MM.1S (cell line): ENCODE data around the gene GFPT2.

Experiments used
- DNase-seq: peaks from one replicate; pipeline ENCODE4 v3.0.0-alpha.2; 2015
- H2AFZ ChIP-seq: fragments of 300-600 bp; sonication (generic); 2 replicates; pipeline ENCODE4 v1.6.0; 2016; ENCODE audit warnings: antibody characterized with exemption, low read length
- H3F3A ChIP-seq: fragments of 300-600 bp; sonication (generic); 2 replicates; pipeline ENCODE4 v1.6.1; 2016; ENCODE audit warnings: mild to moderate bottlenecking, antibody characterized with exemption, low read length, moderate library complexity, mixed read lengths; ENCODE audit not compliant: insufficient read depth
- H3K27ac ChIP-seq: fragments of 300-600 bp; sonication (generic); 2 replicates; pipeline ENCODE4 v1.5.1; 2016; ENCODE audit warnings: mild to moderate bottlenecking, low read length
- H3K27me3 ChIP-seq: fragments of 300-600 bp; sonication (generic); replicated peaks from 2 replicates; pipeline ENCODE4 v1.6.0; 2016; ENCODE audit warnings: low read length; ENCODE audit not compliant: insufficient read depth
- H3K36me3 ChIP-seq: fragments of 300-600 bp; sonication (generic); replicated peaks from 2 replicates; pipeline ENCODE4 v1.6.1; 2016; ENCODE audit warnings: mild to moderate bottlenecking, low read length, mixed read lengths; ENCODE audit not compliant: insufficient read depth
- H3K4me1 ChIP-seq: fragments of 300-600 bp; sonication (generic); 2 replicates; pipeline ENCODE4 v1.6.1; 2016; ENCODE audit warnings: low read length, mixed read lengths
- H3K4me2 ChIP-seq: fragments of 300-600 bp; sonication (generic); 2 replicates; pipeline ENCODE4 v1.6.0; 2016; ENCODE audit warnings: low read depth, low read length
- H3K4me3 ChIP-seq: fragments of 300-600 bp; sonication (generic); 2 replicates; pipeline ENCODE4 v1.5.1; 2016; ENCODE audit warnings: low read length, mixed read lengths
- H3K79me2 ChIP-seq: fragments of 300-600 bp; sonication (generic); 2 replicates; pipeline ENCODE4 v1.6.1; 2016; ENCODE audit warnings: mixed run types, low read length, mixed read lengths
- H3K9ac ChIP-seq: fragments of 300-600 bp; sonication (generic); 2 replicates; pipeline ENCODE4 v1.6.1; 2016; ENCODE audit warnings: low read length, mixed read lengths
- H3K9me2 ChIP-seq: fragments of 300-600 bp; sonication (generic); replicated peaks from 2 replicates; pipeline ENCODE4 v1.6.1; 2016; ENCODE audit warnings: mild to moderate bottlenecking, low read length, mixed read lengths; ENCODE audit not compliant: insufficient read depth
- H3K9me3 ChIP-seq: fragments of 300-600 bp; sonication (generic); replicated peaks from 2 replicates; pipeline ENCODE4 v1.6.1; 2016; ENCODE audit warnings: mild to moderate bottlenecking, low read length, mixed read lengths; ENCODE audit not compliant: insufficient read depth
- H4K20me1 ChIP-seq: fragments of 300-600 bp; sonication (generic); 2 replicates; pipeline ENCODE4 v1.6.1; 2016; ENCODE audit warnings: mild to moderate bottlenecking, low read length, moderate library complexity, mixed read lengths; ENCODE audit not compliant: insufficient read depth
- EZH2 ChIP-seq: fragments of 300-600 bp; sonication (generic); optimal IDR thresholded peaks from 2 replicates; pipeline ENCODE3; 2017; ENCODE audit warnings: low read depth, mild to moderate bottlenecking, antibody characterized with exemption, low read length, mixed read lengths
- EZH2phosphoT487 ChIP-seq: fragments of 300-600 bp; sonication (generic); IDR thresholded peaks from 2 replicates; pipeline ENCODE4 v1.6.1; 2018; ENCODE audit warnings: antibody characterized with exemption, low read length
- TF ChIP-seq, protein P1 (sequence below): fragments of 300-600 bp; sonication (generic); IDR thresholded peaks from 2 replicates; pipeline ENCODE4 v1.5.1; 2016; ENCODE audit warnings: antibody characterized with exemption, low read length, mixed read lengths

Gene GFPT2

DNA sequence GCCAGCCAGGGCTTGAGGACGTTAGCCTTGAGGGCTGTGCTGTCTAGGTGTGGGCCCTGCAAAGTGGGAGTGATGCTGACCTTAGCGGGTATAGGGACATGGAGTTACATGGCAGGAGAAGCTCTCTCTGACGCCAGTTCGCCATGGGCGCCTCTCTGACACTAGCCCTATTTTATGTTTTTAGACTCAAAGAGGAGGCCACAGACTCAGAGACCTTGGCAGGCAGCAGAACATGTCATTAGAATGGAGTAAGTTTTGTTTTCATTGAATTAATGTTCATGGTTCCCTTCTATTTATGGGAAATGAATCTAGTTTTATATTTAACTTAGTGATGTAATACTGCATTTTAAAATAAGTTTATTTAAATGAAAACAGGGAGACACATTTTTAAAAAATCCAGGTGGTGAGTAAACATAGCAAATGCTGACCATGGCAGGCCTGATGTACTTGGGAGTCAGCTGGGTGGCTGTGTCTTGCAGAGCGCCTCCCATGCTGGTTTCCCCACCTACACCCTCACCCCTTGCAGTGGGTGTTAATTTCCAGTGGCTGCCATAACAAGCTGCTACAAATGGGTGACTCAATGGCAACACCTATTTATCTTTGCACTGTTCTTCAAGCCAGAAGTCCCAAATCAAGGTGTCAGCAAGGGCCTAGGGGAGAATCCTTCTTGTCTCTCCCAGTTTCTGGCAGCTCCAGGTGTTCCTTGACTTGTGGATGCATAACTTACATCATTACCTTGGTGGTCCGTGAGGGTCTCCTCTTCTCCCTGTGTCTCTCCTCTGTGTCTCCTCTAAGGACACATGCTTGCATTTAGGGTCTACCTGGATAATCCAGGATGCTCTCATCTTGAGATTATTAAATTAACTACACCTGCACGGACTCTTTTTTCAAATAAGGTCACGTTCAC lies 25.6 kb upstream of the GFPT2 start:
- no peaks in the 10 kb centered on the region for H3F3A ChIP-seq
- H3K4me3 ChIP-seq = no peak overlapping the region
- no peaks in the 10 kb centered on the region for H3K79me2 ChIP-seq
- no peak overlapping the region for H3K27ac ChIP-seq
- H2AFZ ChIP-seq = no peak overlapping the region
- no peaks in the 10 kb centered on the region for H4K20me1 ChIP-seq
- no peaks in the 10 kb centered on the region for H3K36me3 ChIP-seq
- H3K27me3 ChIP-seq = peaks cover 74% of the 10 kb centered on the region
- no peak for DNase-seq
- no peak overlapping the region for H3K9ac ChIP-seq
- no peak overlapping the region for H3K4me2 ChIP-seq
- no peak for TF ChIP-seq EZH2phosphoT487
- TF ChIP-seq, protein P1, sequence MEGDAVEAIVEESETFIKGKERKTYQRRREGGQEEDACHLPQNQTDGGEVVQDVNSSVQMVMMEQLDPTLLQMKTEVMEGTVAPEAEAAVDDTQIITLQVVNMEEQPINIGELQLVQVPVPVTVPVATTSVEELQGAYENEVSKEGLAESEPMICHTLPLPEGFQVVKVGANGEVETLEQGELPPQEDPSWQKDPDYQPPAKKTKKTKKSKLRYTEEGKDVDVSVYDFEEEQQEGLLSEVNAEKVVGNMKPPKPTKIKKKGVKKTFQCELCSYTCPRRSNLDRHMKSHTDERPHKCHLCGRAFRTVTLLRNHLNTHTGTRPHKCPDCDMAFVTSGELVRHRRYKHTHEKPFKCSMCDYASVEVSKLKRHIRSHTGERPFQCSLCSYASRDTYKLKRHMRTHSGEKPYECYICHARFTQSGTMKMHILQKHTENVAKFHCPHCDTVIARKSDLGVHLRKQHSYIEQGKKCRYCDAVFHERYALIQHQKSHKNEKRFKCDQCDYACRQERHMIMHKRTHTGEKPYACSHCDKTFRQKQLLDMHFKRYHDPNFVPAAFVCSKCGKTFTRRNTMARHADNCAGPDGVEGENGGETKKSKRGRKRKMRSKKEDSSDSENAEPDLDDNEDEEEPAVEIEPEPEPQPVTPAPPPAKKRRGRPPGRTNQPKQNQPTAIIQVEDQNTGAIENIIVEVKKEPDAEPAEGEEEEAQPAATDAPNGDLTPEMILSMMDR = no peak
- no peak for TF ChIP-seq EZH2
- H3K9me3 ChIP-seq = no peaks in the 10 kb centered on the region
- no peaks in the 10 kb centered on the region for H3K4me1 ChIP-seq
- no peaks in the 10 kb centered on the region for H3K9me2 ChIP-seq

DNA sequence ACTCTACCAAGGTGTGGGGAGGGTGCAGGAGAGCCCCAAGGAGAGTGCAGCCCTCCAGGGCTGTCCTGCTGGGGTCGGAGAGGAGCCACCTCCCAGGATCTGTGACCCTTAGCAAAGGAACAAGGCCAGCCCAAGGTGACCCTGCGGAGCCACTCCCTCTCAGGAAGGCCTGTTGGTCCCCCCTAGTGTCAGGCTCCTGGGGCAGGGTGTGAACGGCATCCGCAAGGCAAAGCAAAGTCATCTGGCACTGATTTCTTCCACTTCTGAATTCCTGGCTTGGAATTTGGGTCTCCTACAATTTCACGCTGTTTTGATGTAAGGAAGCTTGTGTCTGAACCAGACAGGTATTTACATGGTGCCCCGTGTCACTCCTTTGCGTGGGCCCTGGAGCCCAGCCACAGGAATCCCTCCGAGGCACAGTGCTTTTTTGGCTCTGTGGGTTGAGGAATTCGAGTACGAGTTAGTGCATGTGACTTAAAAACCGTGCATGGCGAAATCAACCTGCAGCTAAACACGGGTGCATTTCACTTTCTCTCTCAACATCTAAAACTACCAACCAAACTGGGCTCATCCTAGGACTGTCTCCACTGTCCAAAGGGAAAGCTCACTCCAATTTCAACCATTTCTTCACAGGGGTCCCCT lies 24.5 kb upstream of the GFPT2 start:
- Histone ChIP-seq H3K9me2 (no peaks in the 10 kb centered on the region), H3K79me2 (no peaks in the 10 kb centered on the region), H4K20me1 (no peaks in the 10 kb centered on the region), H3K27ac (no peak overlapping the region), H3K4me1 (no peaks in the 10 kb centered on the region), H3K9ac (no peak overlapping the region), H3F3A (no peaks in the 10 kb centered on the region), H3K9me3 (no peaks in the 10 kb centered on the region), H3K4me2 (no peak overlapping the region), H3K4me3 (no peak overlapping the region), H2AFZ (no peak overlapping the region), H3K36me3 (no peaks in the 10 kb centered on the region), H3K27me3 (peaks cover 74% of the 10 kb centered on the region)
- no peak for DNase-seq
- TF ChIP-seq, protein P1 = no peak
- TF ChIP-seq EZH2phosphoT487 (no peak), EZH2 (no peak)

DNA sequence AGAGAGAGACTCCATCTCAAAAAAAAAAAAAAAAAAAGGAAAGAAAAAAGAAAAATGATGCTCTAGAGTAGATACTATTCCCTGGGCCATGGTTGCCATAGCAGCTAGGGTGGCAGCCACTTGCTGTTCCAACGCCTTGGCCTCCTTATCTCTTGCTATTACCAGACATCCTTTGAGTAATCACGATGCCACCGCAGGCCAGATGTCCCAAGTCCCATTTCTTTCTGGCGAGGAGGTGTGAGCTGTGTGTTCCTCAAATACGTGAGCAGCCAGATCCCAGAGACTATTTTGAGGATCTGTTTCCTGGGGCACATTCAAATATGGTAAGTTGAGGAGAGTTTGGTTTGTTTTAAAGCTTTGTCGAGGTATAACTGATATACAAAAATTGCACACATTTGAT lies 23.4 kb upstream of the GFPT2 start:
- H3K79me2 ChIP-seq = no peaks in the 10 kb centered on the region
- no peak overlapping the region for H3K9ac ChIP-seq
- TF ChIP-seq, protein P1 = no peak
- TF ChIP-seq EZH2 (no peak), EZH2phosphoT487 (no peak)
- H3K4me2 ChIP-seq = no peak overlapping the region
- no peaks in the 10 kb centered on the region for H3K9me2 ChIP-seq
- H2AFZ ChIP-seq = no peak overlapping the region
- H3K9me3 ChIP-seq = no peaks in the 10 kb centered on the region
- DNase-seq = no peak
- H4K20me1 ChIP-seq = no peaks in the 10 kb centered on the region
- peaks cover 67% of the 10 kb centered on the region for H3K27me3 ChIP-seq
- H3F3A ChIP-seq = no peaks in the 10 kb centered on the region
- H3K4me3 ChIP-seq = no peak overlapping the region
- no peaks in the 10 kb centered on the region for H3K4me1 ChIP-seq
- no peak overlapping the region for H3K27ac ChIP-seq
- no peaks in the 10 kb centered on the region for H3K36me3 ChIP-seq
